HG03520 (cell line): ENCODE results near the gene MGST3.
A peak's percentile ranks its signal among the peaks of the same experiment; 100 is the strongest.
"Not testable (repeated sequence)": the region's sequence is repeated elsewhere in the genome, so short reads cannot be mapped to it uniquely, and the experiment has no call there.

Experiments used
- ATAC-seq: cut with Tn5 transposase; IDR thresholded peaks from one replicate; pipeline ENCODE4 v1.9.1; 2021; ENCODE audit warnings: mild to moderate bottlenecking, moderate library complexity; ENCODE audit not compliant: unreplicated experiment

MGST3 gene

GRCh38 chr1:165695031-165695430 lies 64.0 kb downstream of the MGST3 start:
- ATAC-seq: no peak

DNA sequence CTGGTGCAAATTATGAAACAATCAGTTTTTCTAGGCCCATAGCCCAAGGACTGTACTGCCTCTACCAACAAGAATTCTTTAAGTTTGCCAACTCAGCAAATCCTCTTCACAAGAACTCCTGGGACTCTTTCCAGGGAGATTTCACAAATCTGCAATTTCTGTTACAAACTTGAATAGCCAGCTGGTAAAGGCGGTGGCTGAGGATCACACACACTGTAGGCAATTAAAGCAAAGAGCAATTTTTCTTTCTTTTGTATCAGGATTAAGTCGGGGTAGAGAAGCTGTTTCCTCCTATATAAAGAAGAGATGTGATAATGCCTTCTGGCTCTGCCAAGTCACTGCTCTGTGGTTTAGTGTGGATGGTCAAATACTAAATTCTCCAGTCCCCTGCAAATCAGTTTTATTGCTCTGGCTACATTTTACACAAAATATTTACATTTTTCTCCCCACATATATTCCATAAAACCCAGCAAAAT lies 65.6 kb downstream of the MGST3 start:
- no peak for ATAC-seq

DNA sequence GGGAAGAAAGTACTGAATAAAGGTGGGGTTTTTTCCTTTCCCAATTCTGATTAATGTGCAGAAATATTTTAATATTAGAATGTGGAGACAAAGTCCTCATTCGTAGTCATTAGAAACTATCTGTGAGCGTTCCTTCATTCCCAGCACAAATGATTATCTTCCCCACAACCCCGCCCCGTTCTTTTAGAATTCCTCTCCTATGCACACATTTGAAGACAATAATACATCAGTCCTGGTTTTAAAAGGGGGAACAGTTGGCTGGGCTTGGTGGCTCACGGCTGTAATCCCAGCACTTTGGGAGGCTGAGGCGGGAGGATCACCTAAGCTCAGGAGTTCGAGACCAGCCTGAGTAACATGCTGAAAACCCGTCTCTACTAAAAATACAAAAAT lies 66.5 kb downstream of the MGST3 start:
- no peak for ATAC-seq

DNA sequence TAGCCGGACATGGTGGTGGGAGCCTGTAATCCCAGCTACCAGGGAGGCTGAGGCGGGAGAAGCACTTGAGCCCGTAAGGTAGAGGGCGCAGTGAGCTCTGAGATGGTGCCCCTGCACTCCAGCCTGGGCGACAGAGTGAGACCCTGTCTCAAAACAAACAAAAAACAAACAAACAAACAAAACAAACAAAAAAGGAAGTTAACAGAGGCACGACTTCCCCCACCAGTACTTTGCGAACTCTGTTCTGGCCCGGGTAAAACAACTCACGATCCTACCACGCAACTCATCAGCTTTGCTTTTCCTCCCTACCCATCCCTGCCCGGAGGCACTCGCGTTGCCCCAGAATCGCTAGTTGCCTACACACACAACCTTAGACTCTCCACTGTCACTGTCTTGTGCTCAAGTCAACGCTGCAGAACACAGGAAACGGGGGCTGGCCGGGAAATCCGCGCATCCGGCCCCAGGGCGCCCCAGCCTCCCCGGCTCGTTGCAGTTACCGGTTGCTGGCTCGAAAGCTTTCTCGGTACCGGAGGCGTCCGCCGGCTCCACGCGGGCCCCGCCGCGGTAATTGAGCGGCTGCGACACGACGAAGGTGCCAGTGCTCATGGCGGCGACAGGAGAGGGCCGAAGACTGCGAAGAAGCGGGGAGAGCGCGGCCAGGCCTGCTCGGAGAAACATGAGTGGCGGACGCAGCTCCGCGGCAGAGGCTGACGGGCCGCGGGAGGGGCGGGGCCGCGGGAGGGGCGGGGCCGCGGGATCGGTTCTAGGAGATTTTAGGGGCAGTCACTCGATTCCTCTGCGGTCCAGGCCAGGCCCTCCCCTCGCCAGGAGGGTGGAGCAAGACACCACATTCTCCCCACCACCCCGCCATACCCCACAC lies 67.1 kb downstream of the MGST3 start, which contains the start of gene ALDH9A1:
ALDH9A1 (minus strand) TSS at position 682 of the 880 bp plus-strand sequence; CDS start at position 678, 4 bp downstream.
- ATAC-seq: peak; percentile 88

DNA sequence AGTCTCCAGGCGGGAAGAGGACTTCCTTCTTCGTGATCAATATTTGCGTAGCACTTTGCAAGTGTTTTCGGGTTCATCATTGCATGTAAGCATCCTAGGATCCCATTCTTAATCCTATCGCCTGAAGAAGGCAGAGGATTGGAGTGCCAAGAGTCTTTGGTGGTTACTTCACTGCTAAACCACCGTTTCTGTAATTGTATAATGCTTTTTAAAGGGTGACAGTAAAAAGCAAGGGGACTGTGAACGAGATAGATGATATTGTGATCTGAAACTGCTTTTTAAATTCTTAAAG lies 67.7 kb downstream of the MGST3 start:
- ATAC-seq: no peak

- no peak for ATAC-seq
These were observed 68.5 kb downstream of the MGST3 start for GRCh38 chr1:165699577-165699976.

DNA sequence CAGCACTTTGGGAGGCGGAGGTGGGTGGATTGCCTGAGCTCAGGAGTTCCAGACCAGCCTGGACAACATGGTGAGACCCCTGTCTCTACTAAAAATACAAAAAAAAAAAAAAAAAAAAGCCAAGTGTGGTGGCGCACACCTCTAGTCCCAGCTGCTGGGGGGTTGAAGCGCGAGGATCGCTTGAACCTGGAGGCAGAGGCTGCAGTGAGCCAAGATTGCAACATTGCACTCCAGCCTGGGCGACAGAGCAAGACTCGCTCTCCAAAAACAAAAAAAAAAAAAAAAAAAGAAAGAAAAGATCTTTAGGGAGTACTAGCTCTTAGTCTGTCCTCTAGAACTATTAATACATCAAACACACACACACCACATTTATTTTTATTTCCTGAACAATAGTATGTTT lies 70.9 kb downstream of the MGST3 start:
- ATAC-seq: not testable (repeated sequence)

GRCh38 chr1:165703648-165704047 lies 72.6 kb downstream of the MGST3 start:
- no peak for ATAC-seq
